Spleen (tissue), 11 donors: ENCODE measurements around the gene PLCH1. TPM values are rescaled to one million over a fixed set of nuclear protein-coding genes. Genes with fewer than 3 reads are reported as not detected.
"Not testable (repeated sequence)": the region's sequence is repeated elsewhere in the genome, so short reads cannot be mapped to it uniquely, and the experiment has no call there.

Experiments
- DNase-seq: peaks from one replicate; pipeline ENCODE4 v3.0.0-alpha.2; 2020
- H3K27ac ChIP-seq, 8 donors: fragments of 200-600 bp; sonication (generic) in 7 of 8; 1 replicate in 4 of 8; 2 replicates in 4 of 8; pipeline versions ENCODE4 v1.5.0 to v1.8.0; 2016 to 2021; ENCODE audit warnings: inconsistent platforms in 4 of 8, mild to moderate bottlenecking in 4 of 8, moderate library complexity in 1 of 8
- H3K27me3 ChIP-seq, 7 donors: fragments of 200-600 bp; sonication (generic) in 6 of 7; replicated peaks in 1 of 7; 1 replicate in 4 of 7; 2 replicates in 3 of 7; pipeline versions ENCODE4 v1.5.0 to v1.8.0; 2016 to 2021; ENCODE audit warnings: inconsistent platforms in 3 of 7, mild to moderate bottlenecking in 1 of 7
- H3K36me3 ChIP-seq, 6 donors: fragments of 200-600 bp; sonication (generic) in 5 of 6; 1 replicate in 4 of 6; 2 replicates in 2 of 6; pipeline versions ENCODE4 v1.5.0 to v1.8.0; 2016 to 2021; ENCODE audit warnings: inconsistent platforms in 2 of 6
- H3K4me1 ChIP-seq, 6 donors: fragments of 200-600 bp; sonication (generic) in 5 of 6; 1 replicate in 3 of 6; 2 replicates in 3 of 6; pipeline versions ENCODE4 v1.5.0 to v1.8.0; 2016 to 2021; ENCODE audit warnings: inconsistent platforms in 3 of 6
- H3K4me3 ChIP-seq, 8 donors: fragments of 200-600 bp; sonication (generic) in 7 of 8; 1 replicate in 4 of 8; 2 replicates in 4 of 8; pipeline versions ENCODE4 v1.5.0 to v1.8.0; 2016 to 2021; ENCODE audit warnings: inconsistent platforms in 4 of 8, mild to moderate bottlenecking in 4 of 8, moderate library complexity in 2 of 8
- H3K9me3 ChIP-seq, 8 donors: fragments of 200-600 bp; sonication (generic) in 7 of 8; 1 replicate in 4 of 8; 2 replicates in 4 of 8; pipeline versions ENCODE4 v1.5.0 to v1.8.0; 2016 to 2021; ENCODE audit warnings: inconsistent platforms in 4 of 8
- POLR2A ChIP-seq, 3 donors: fragments of 450-650 bp; IDR thresholded peaks; one replicate each; pipeline ENCODE4 v1.5.1; 2017; ENCODE audit warnings: antibody characterized with exemption in 3 of 3, mild to moderate bottlenecking in 1 of 3
- POLR2AphosphoS5 ChIP-seq, 3 donors: sonication (generic); formaldehyde crosslinking; IDR thresholded peaks; one replicate each; pipeline ENCODE4 v1.5.1; 2017; ENCODE audit warnings: antibody characterized with exemption in 3 of 3
- whole genome bisulfite sequencing, 5 donors: extraction: QIAGEN DNeasy Blood & Tissue Kit in 3 of 5; methylation state at CpG; one replicate each; pipeline versions ENCODE4 v1.1.5 to v1.1.7; 2013 to 2018; 5-methylcytosine and 5-hydroxymethylcytosine counted together
- intact Hi-C: fragments of 100-400 bp; cut with DNase I; formaldehyde crosslinking; loops from one replicate; pipeline ENCODE4 v1.15.0; 2023; ENCODE audit warnings: low total_unique reads
- polyA plus RNA-seq, 3 donors: library from polyadenylated mRNA; stranded (reverse); fragments of 200-250 nt; gene quantifications; one replicate each; pipeline ENCODE4 v1.2.1, GENCODE V29; 2013
- total RNA-seq, 7 donors: library from RNA; depleted of rRNA in 3 of 7; stranded (reverse); fragments of >200 nt in 3 of 7; fragmentation: NEBNext Ultra II Directional in 4 of 7; extraction: Animal tissue kit (Norgen Biotek cat#: 25700) in 4 of 7; gene quantifications; one replicate each; pipeline versions ENCODE4 v1.1.0 to v1.2.1, GENCODE V29; 2016 to 2021
- TF ChIP-seq, protein P1 (sequence below), 11 experiments: fragments of 200-600 bp in 7 of 11; fragments of 450-650 bp in 4 of 11; sonication (generic) in 4 of 11; IDR thresholded peaks in 8 of 11; conservative IDR thresholded peaks in 3 of 11; 1 replicate in 7 of 11; 2 replicates in 4 of 11; pipeline versions ENCODE4 v1.4.0 to v1.8.0; 2016 to 2021; ENCODE audit warnings: antibody characterized with exemption in 11 of 11, inconsistent platforms in 4 of 11, mild to moderate bottlenecking in 1 of 11
- donor health status: healthy with polysubstance abuse.
- donor health status: DM: no; HTN: no; CAD: no; lungs with moderate emphysema.
- donor health status: DM: no; HTN: no; CAD: no.
- donor health status: Bipolar disorder and iron deficiency.
- donor health status: healthy.
- donor health status: DM: no; HTN: no; CAD: no.
- donor health status: DM: yes; HTN: yes; CAD: no.

Gene PLCH1
- total and polyA plus RNA-seq, 10 donors: 0.02 to 0.37 (median 0.13) TPM; not detected in 1

DNA sequence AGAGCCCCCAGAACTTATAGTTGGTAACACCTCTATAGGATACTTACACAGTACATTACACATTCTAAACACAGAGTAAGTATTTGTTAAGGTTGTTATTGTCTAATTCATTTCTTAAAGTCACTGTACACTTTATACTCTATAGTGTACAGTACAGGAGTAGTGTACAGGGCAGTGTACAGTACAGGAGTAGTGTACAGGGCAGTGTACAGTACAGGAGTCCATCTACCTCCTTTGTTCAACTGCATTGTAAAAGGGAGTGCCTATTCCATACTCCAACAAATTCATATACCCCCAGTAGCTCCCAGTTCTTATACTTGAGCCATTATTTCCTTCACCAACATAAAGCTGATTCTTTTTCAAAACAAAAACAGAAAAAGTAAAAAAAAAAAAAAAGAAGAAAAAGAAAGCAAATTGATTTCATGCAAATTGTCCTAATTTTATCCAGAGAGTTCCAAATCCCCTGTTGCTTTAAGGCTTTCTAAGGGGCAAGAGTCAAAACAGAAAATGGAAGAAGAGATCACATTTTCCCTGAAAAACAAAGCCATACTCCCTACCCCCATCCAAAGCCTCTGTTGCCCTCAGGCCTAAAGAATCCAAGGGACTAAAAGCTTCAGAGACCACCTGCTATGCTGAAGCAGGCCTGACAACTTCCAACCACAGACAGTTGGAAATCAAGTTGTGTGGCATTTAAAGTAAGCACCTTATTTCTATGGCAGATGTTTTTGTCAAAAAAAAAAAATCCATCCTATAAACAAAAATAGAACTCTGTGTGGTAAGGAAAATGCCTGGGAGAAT is 125.6 kb downstream of the PLCH1 start:
- TF ChIP-seq POLR2AphosphoS5 (IDR thresholded peaks at IDR 0.05) (no peak), POLR2A (IDR thresholded peaks at IDR 0.05) (no peak)
- TF ChIP-seq, protein P1, sequence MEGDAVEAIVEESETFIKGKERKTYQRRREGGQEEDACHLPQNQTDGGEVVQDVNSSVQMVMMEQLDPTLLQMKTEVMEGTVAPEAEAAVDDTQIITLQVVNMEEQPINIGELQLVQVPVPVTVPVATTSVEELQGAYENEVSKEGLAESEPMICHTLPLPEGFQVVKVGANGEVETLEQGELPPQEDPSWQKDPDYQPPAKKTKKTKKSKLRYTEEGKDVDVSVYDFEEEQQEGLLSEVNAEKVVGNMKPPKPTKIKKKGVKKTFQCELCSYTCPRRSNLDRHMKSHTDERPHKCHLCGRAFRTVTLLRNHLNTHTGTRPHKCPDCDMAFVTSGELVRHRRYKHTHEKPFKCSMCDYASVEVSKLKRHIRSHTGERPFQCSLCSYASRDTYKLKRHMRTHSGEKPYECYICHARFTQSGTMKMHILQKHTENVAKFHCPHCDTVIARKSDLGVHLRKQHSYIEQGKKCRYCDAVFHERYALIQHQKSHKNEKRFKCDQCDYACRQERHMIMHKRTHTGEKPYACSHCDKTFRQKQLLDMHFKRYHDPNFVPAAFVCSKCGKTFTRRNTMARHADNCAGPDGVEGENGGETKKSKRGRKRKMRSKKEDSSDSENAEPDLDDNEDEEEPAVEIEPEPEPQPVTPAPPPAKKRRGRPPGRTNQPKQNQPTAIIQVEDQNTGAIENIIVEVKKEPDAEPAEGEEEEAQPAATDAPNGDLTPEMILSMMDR (IDR thresholded peaks at IDR 0.05 in 8 of 11, conservative IDR thresholded peaks at IDR 0.05 in 3 of 11): no peak
- Histone ChIP-seq H3K4me3 (no peak overlapping the region), H3K36me3 (no peaks in the 10 kb centered on the region), H3K9me3 (peaks cover 0 to 41% (median 33%) of the 10 kb centered on the region in 8 donors), H3K27ac (no peak overlapping the region), H3K27me3 (no peaks in the 10 kb centered on the region), H3K4me1 (no peaks in the 10 kb centered on the region)
- intact Hi-C loops: no loop called here
- DNase-seq: no peak

DNA sequence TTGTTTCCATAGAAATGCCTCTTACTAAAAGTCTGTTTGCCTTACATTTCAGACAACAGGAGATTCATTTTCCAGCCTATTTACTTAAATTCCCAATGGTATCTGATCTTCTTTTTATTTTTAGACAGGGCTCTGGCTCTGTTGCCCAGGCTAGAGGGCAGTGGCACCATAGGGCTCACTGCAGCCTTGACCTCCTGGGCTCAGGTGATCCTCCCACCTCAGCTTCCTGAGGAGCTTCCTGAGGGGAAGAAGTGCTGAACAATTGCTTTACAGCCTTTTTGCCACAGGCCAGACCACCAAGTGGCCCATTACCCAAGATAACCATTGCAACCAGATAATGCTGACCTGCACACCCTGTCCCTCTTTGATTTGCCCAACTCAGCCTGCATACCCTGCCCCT is 126.3 kb downstream of the PLCH1 start:
- no peaks in the 10 kb centered on the region for H3K27me3 ChIP-seq
- H3K9me3 ChIP-seq: peaks cover 0 to 49% (median 34%) of the 10 kb centered on the region in 8 donors
- intact Hi-C loops: no loop called here
- DNase-seq: no peak
- no peaks in the 10 kb centered on the region for H3K4me1 ChIP-seq
- H3K36me3 ChIP-seq: no peaks in the 10 kb centered on the region
- H3K4me3 ChIP-seq: no peak overlapping the region
- TF ChIP-seq, protein P1 (IDR thresholded peaks at IDR 0.05 in 8 of 11, conservative IDR thresholded peaks at IDR 0.05 in 3 of 11): no peak
- TF ChIP-seq POLR2A (IDR thresholded peaks at IDR 0.05): no peak
- no peak for TF ChIP-seq POLR2AphosphoS5 (IDR thresholded peaks at IDR 0.05)
- no peak overlapping the region for H3K27ac ChIP-seq

DNA sequence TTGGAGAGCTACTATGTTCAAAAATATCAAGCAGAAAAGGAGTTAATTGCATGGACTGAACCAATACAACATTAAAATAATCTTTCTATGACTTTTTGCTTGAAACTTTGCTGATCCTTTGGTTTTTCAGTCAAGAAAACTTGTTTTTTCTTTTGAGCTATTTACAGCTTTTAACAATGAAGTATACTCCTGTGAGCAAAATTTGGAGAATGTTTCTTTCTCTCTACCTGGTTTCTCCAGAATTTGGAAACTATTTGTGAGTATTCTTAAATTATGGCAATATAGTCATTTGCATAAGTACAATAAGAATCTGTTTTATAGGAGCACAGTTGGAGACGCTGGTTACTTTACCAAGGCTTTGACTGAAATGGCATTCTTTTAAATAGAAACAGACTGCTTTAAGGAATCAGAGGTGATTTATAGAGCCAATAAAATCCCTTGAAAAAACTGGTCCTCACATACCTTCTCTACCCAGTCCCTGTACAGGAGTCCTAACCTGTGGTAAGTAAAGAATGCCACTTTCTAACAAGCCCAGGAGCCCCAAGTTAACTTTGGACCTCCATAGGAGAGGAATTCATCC is 127.4 kb downstream of the PLCH1 start:
- H3K27ac ChIP-seq: no peak overlapping the region
- H3K9me3 ChIP-seq: peaks cover 0 to 59% (median 34%) of the 10 kb centered on the region in 8 donors
- no peaks in the 10 kb centered on the region for H3K27me3 ChIP-seq
- DNase-seq: no peak
- 90 to 100% (median 92%) methylated on average over 1 of the region's 1 CpG for WGBS, 5 donors
- H3K4me1 ChIP-seq: no peaks in the 10 kb centered on the region
- H3K4me3 ChIP-seq: no peak overlapping the region
- no peak for TF ChIP-seq POLR2A (IDR thresholded peaks at IDR 0.05)
- intact Hi-C loops: no loop called here
- no peaks in the 10 kb centered on the region for H3K36me3 ChIP-seq

DNA sequence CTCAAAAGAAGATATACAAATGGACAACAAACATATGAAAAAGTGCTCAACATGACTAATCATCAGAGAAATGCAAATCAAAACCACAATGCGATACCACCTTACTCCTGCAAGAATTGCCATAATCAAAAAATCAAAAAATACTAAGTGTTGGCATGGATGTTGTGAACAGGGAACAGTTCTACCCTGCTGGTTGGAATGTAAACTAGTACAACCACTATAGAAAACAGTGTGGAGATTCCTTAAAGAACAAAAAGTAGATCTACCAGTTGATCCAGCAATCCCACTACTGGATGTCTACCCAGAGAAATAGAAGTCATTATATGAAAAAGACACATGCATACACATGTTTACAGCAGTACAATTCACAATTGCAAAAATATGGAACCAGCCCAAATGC is 129.7 kb downstream of the PLCH1 start:
- H3K27me3 ChIP-seq, H3K36me3 ChIP-seq, intact Hi-C loops, H3K4me3 ChIP-seq, DNase-seq, H3K4me1 ChIP-seq, H3K27ac ChIP-seq: not testable (repeated sequence)
- H3K9me3 ChIP-seq: peaks cover 0 to 70% (median 34%) of the 10 kb centered on the region in 8 donors
- 86 to 95% (median 89%) methylated on average over 1 of the region's 1 CpG for WGBS, 5 donors

DNA sequence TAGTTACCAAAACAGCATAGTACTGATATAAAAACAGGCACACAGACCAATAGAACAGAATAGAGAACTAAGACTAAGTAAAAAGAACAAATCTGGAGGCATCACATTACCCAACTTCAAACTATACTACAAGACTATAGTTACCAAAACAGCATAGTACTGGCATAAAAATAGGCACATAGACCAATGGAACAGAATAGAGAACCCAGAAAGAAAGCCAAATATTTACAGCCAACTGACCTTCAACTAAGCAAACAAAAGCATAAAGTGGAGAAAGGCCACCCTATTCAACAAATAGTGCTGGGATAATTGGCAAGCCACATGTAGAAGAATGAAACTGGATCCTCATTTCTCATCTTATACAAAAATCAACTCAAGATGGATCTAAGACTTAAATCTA is 130.5 kb downstream of the PLCH1 start:
- peaks cover 0 to 77% (median 40%) of the 10 kb centered on the region in 8 donors for H3K9me3 ChIP-seq
- H3K4me3 ChIP-seq, H3K4me1 ChIP-seq, H3K27me3 ChIP-seq, H3K36me3 ChIP-seq, DNase-seq, H3K27ac ChIP-seq, intact Hi-C loops: not testable (repeated sequence)
